HepG2 (cell line): ENCODE data around the gene SMIM13. TPM values are rescaled to one million over a fixed set of nuclear protein-coding genes. Genes with fewer than 3 reads are reported as not detected.

ENCODE experiments used
- BORCS8-MEF2B ChIP-seq: sonication (generic); formaldehyde crosslinking; IDR thresholded peaks from 2 replicates; pipeline ENCODE4 v1.8.0; 2022; ENCODE audit warnings: mild to moderate bottlenecking, missing genetic modification reagents
- CREM ChIP-seq, 2 experiments: sonication (generic) in 1 of 2; formaldehyde crosslinking in 1 of 2; IDR thresholded peaks; 2 replicates each; pipeline versions ENCODE4 v1.4.0 to v1.6.1; 2016 to 2020; ENCODE audit warnings: antibody characterized with exemption in 1 of 2, mild to moderate bottlenecking in 1 of 2, missing genetic modification reagents in 1 of 2
- ELF1 ChIP-seq: sonication (generic); formaldehyde crosslinking; IDR thresholded peaks from 2 replicates; pipeline ENCODE4 v1.4.0; 2020; ENCODE audit warnings: missing genetic modification reagents
- EP300 ChIP-seq, 3 experiments: sonication (generic) in 1 of 3; formaldehyde crosslinking in 1 of 3; IDR thresholded peaks; 2 replicates each; pipeline versions ENCODE4 v1.5.1 to v1.6.1; 2011 to 2020; ENCODE audit warnings: low read depth in 2 of 3, low read length in 2 of 3, borderline replicate concordance in 1 of 3, improper control_type of control experiment in 1 of 3, mild to moderate bottlenecking in 1 of 3, missing genetic modification reagents in 1 of 3, moderate library complexity in 1 of 3
- HNF1A ChIP-seq, 2 experiments: sonication (generic) in 1 of 2; formaldehyde crosslinking in 1 of 2; IDR thresholded peaks; 2 replicates each; pipeline versions ENCODE4 v1.4.0 to v1.6.1; 2016 to 2020; ENCODE audit warnings: borderline replicate concordance in 1 of 2, low read depth in 1 of 2, mild to moderate bottlenecking in 1 of 2, missing genetic modification reagents in 1 of 2
- MAF1 ChIP-seq: sonication (generic); formaldehyde crosslinking; IDR thresholded peaks from 2 replicates; pipeline ENCODE4 v1.5.0; 2020; ENCODE audit warnings: missing genetic modification reagents, borderline replicate concordance
- NCOA1 ChIP-seq: sonication (generic); formaldehyde crosslinking; IDR thresholded peaks from 2 replicates; pipeline ENCODE4 v1.9.0; 2021; ENCODE audit warnings: missing genetic modification reagents
- NR2F6 ChIP-seq, 2 experiments: IDR thresholded peaks; 2 replicates each; pipeline ENCODE4 v1.6.1; 2016; ENCODE audit warnings: antibody characterized with exemption in 1 of 2, mild to moderate bottlenecking in 1 of 2
- PAXIP1 ChIP-seq: sonication (generic); formaldehyde crosslinking; conservative IDR thresholded peaks from 2 replicates; pipeline ENCODE4 v1.4.0; 2020; ENCODE audit warnings: mild to moderate bottlenecking, missing genetic modification reagents, moderate library complexity
- TOPORS ChIP-seq: sonication (generic); formaldehyde crosslinking; IDR thresholded peaks from 2 replicates; pipeline ENCODE4 v1.8.0; 2023; ENCODE audit warnings: mild to moderate bottlenecking, missing genetic modification reagents
- ZBTB33 ChIP-seq: sonication (generic); formaldehyde crosslinking; IDR thresholded peaks from 2 replicates; pipeline ENCODE4 v1.4.0; 2020; ENCODE audit warnings: missing genetic modification reagents
- ZNF280D ChIP-seq: sonication (generic); formaldehyde crosslinking; IDR thresholded peaks from 2 replicates; pipeline ENCODE4 v1.5.1; 2020; ENCODE audit warnings: mild to moderate bottlenecking, missing genetic modification reagents
- ZNF331 ChIP-seq: sonication (generic); formaldehyde crosslinking; IDR thresholded peaks from 2 replicates; pipeline ENCODE4 v1.4.0; 2020; ENCODE audit warnings: missing genetic modification reagents
- polyA plus RNA-seq, 8 experiments: library from polyadenylated mRNA; depleted of rRNA in 3 of 8; stranded (reverse) in 7 of 8; unstranded in 1 of 8; fragments of >200 nt; fragmentation: Illumina TruSeq in 4 of 8; extraction: Trizol in 4 of 8; gene quantifications; 2 replicates each; pipeline versions ENCODE4 v1.2.1 to v1.2.3, GENCODE V29; 2011 to 2016; ENCODE audit warnings: low read depth in 4 of 8, missing spikeins in 1 of 8, mixed read lengths in 1 of 8; ENCODE audit not compliant: insufficient read depth in 1 of 8
- total RNA-seq, 5 experiments: library from RNA; depleted of rRNA; stranded (reverse); fragments of >200 nt; fragmentation: Illumina TruSeq; extraction: Trizol; gene quantifications; 2 replicates each; pipeline ENCODE4 v1.2.3, GENCODE V29; 2016; ENCODE audit warnings: low read depth in 1 of 5

SMIM13 gene
- total and polyA plus RNA-seq, 2 of the 13 experiments (the other 11 are each of a cell fraction or from before 2014, with no cell fraction given): 2.7 to 10.2 TPM

GRCh38 chr6:11179419-11180202 lies 86.0 kb downstream of the SMIM13 start (continued):
- TF ChIP-seq ZBTB33 (CRISPR knock-in tag) (peak; percentile 54; the same call in 1 of the 2 replicates), EP300 (IDR thresholded peaks at IDR 0.05; ENCODE audit: low read depth in 2 of 2, low read length in 2 of 2) (0 out of 4 replicates have a peak, but pooled peaks of 1 of the 2 experiments have one; percentile 29), EP300 (CRISPR knock-in tag; IDR thresholded peaks at IDR 0.05; ENCODE audit: borderline replicate concordance) (no peak), MAF1 (CRISPR knock-in tag) (no peak), NCOA1 (CRISPR knock-in tag) (no peak), HNF1A (IDR thresholded peaks at IDR 0.05; ENCODE audit: low read depth) (no peak), HNF1A (CRISPR knock-in tag; IDR thresholded peaks at IDR 0.05; ENCODE audit: borderline replicate concordance) (0 out of 2 replicates have a peak, but pooled peaks have one; percentile 22), NR2F6 (IDR thresholded peaks at IDR 0.05) (no peak), NR2F6 (CRISPR knock-in tag; IDR thresholded peaks at IDR 0.05) (peak; percentile 6; the same call in 1 of the 2 replicates), PAXIP1 (CRISPR knock-in tag) (0 out of 2 replicates have a peak, but pooled peaks have one; percentile 17), ELF1 (CRISPR knock-in tag) (no peak), CREM (IDR thresholded peaks at IDR 0.05) (peak; percentile 44; the same call in 1 of the 2 replicates), CREM (CRISPR knock-in tag; IDR thresholded peaks at IDR 0.05) (no peak), BORCS8-MEF2B (CRISPR knock-in tag) (no peak), TOPORS (CRISPR knock-in tag) (no peak), ZNF280D (CRISPR knock-in tag) (no peak), ZNF331 (CRISPR knock-in tag) (0 out of 2 replicates have a peak, but pooled peaks have one; percentile 47)
